Colonic mucosa (tissue), 4 donors: ENCODE data around the gene FBXO28. TPM values are rescaled to one million over a fixed set of nuclear protein-coding genes. Genes with fewer than 3 reads are reported as not detected.

Experiments
- DNase-seq: peaks from one replicate; pipeline ENCODE4 v3.0.0-alpha.2; 2020
- H3K27ac ChIP-seq: fragments of 200-600 bp; one replicate; pipeline ENCODE4 v1.8.0; 2021
- H3K27me3 ChIP-seq: fragments of 200-600 bp; one replicate; pipeline ENCODE4 v1.8.0; 2021
- H3K36me3 ChIP-seq: fragments of 200-600 bp; one replicate; pipeline ENCODE4 v1.8.0; 2021
- H3K4me1 ChIP-seq: fragments of 200-600 bp; one replicate; pipeline ENCODE4 v1.8.0; 2021; ENCODE audit warnings: mild to moderate bottlenecking
- H3K4me3 ChIP-seq: fragments of 200-600 bp; one replicate; pipeline ENCODE4 v1.8.0; 2021
- H3K9ac ChIP-seq, 2 donors: one replicate each; pipeline ENCODE4 v1.7.0; 2013; ENCODE audit warnings: control low read depth in 2 of 2, low read depth in 2 of 2, low read length in 2 of 2
- H3K9me3 ChIP-seq: fragments of 200-600 bp; one replicate; pipeline ENCODE4 v1.8.0; 2021
- CTCF ChIP-seq: fragments of 200-600 bp; IDR thresholded peaks from one replicate; pipeline ENCODE4 v1.8.0; 2022; ENCODE audit warnings: antibody characterized with exemption, mild to moderate bottlenecking
- intact Hi-C: fragments of 100-400 bp; cut with DNase I; formaldehyde crosslinking; loops from one replicate; pipeline ENCODE4 v1.14.1; 2022
- total RNA-seq, 2 donors: library from RNA; stranded (reverse); fragmentation: NEBNext Ultra II Directional in 1 of 2; extraction: Animal tissue kit (Norgen Biotek cat#: 25700) in 1 of 2; gene quantifications; one replicate each; pipeline ENCODE4 v1.2.1, GENCODE V29; 2021
- donor health status: healthy.
- donor health status: DM: no; HTN: no; CAD: no.
- donor health status: DM: no; HTN: no; CAD: no.

FBXO28 gene
- total RNA-seq, 2 donors from 2014 or later: 35.1 to 42.7 TPM

- intact Hi-C loops: no loop called here
- Histone ChIP-seq H3K4me1 (no peaks in the 10 kb centered on the region), H3K9me3 (no peaks in the 10 kb centered on the region), H3K4me3 (no peak overlapping the region), H3K9ac (no peak overlapping the region), H3K27ac (no peak overlapping the region), H3K27me3 (no peaks in the 10 kb centered on the region), H3K36me3 (no peaks in the 10 kb centered on the region)
- no peak for DNase-seq
- no peak for TF ChIP-seq CTCF
Observed at GRCh38 chr1:224198572-224198971, 84.7 kb downstream of the FBXO28 start.

GRCh38 chr1:224199679-224200078 is 85.8 kb downstream of the FBXO28 start:
- H3K27me3 ChIP-seq: no peaks in the 10 kb centered on the region
- H3K4me3 ChIP-seq: no peak overlapping the region
- H3K9ac ChIP-seq: no peak overlapping the region
- no peak overlapping the region for H3K27ac ChIP-seq
- no peaks in the 10 kb centered on the region for H3K4me1 ChIP-seq
- TF ChIP-seq CTCF: no peak
- intact Hi-C loops: no loop called here
- H3K36me3 ChIP-seq: no peaks in the 10 kb centered on the region
- no peak for DNase-seq
- no peaks in the 10 kb centered on the region for H3K9me3 ChIP-seq

GRCh38 chr1:224201383-224201782 is 87.5 kb downstream of the FBXO28 start:
- Histone ChIP-seq H3K4me3 (no peak overlapping the region), H3K27me3 (no peaks in the 10 kb centered on the region), H3K4me1 (no peaks in the 10 kb centered on the region), H3K27ac (no peak overlapping the region), H3K9me3 (no peaks in the 10 kb centered on the region), H3K36me3 (no peaks in the 10 kb centered on the region), H3K9ac (no peak overlapping the region)
- TF ChIP-seq CTCF: no peak
- intact Hi-C loops: no loop called here
- no peak for DNase-seq

- H3K36me3 ChIP-seq: no peaks in the 10 kb centered on the region
- H3K9me3 ChIP-seq: no peaks in the 10 kb centered on the region
- H3K9ac ChIP-seq: no peak overlapping the region
- no peaks in the 10 kb centered on the region for H3K27me3 ChIP-seq
- no peak for TF ChIP-seq CTCF
- intact Hi-C loops: no loop called here
- no peak overlapping the region for H3K27ac ChIP-seq
- H3K4me3 ChIP-seq: no peak overlapping the region
- H3K4me1 ChIP-seq: no peaks in the 10 kb centered on the region
- DNase-seq: no peak
Observed at GRCh38 chr1:224201853-224202252, 87.9 kb downstream of the FBXO28 start.

- H3K27ac ChIP-seq: no peak overlapping the region
- intact Hi-C loops: no loop called here
- no peaks in the 10 kb centered on the region for H3K27me3 ChIP-seq
- TF ChIP-seq CTCF: no peak
- H3K4me1 ChIP-seq: no peaks in the 10 kb centered on the region
- no peaks in the 10 kb centered on the region for H3K9me3 ChIP-seq
- no peaks in the 10 kb centered on the region for H3K36me3 ChIP-seq
- no peak overlapping the region for H3K4me3 ChIP-seq
- no peak overlapping the region for H3K9ac ChIP-seq
- peak; percentile 26 for DNase-seq
Observed at GRCh38 chr1:224203243-224204016, 89.5 kb downstream of the FBXO28 start.
